ENCODE measurements around the gene AMOTL2. TPM values are rescaled to one million over a fixed set of nuclear protein-coding genes. Genes with fewer than 3 reads are reported as not detected.

AMOTL2 gene
- total and polyA plus RNA-seq, 9 of the 15 experiments (the other 6 are each of a cell fraction or from before 2014, with no cell fraction given): 0.12 to 0.31 TPM; not detected in 7

DNA sequence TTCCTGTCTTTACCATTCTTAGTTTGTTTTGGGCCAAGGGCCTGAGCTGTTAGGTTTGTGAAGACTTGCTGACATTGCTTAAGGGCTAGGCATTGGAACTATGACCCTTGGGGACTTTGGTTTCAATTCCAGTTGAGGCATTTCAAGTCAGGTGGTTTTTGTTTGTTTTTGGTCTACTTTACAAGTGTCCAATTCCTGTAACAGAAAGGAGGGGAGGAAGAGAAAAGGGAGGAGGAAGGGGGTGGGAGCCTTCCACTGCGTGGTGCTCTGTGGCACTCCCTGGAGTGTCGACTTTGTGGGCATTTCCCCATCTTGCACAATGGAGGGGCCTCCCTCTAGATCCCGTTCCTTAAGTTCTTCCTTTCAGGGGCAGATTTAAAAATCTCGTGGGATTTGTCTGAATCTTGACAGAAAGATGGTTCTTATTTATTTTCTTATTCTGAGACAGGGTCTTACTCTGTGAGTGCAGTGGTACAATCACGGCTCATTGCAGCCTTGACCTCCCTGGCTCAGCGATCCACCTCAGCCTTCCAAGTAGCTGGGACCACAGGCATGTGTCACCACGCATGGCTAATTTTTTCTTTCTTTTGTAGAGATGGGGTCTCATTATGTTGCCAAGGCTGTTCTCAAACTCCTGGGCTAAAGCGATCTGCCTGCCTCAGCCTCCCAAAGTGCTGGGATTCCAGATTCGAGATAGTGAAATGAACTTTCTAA lies 64.1 kb downstream of the AMOTL2 start:
- ChIA-PET POLR2A (interaction anchor here (1.3 kb wide), 1 partner anchor 164 kb away, joined by 6 read pairs; no protein-coding TSS in a partner anchor), CTCF (ENCODE audit: low intra/inter-chr PET ratio) (interaction anchor here (0.5 to 3.5 kb wide), 2 partner anchors 164 to 176 kb away, joined by 3 to 23 read pairs; no protein-coding TSS in a partner anchor)
- H2AFZ ChIP-seq (ENCODE audit: low read depth, low read length): no peak overlapping the region
- H3K27me3 ChIP-seq (ENCODE audit: control insufficient read depth in 2 of 2, insufficient read depth in 2 of 2, low read length in 2 of 2): peaks cover 4 to 45% of the 10 kb centered on the region in 2 experiments; a peak in 3 of 5 replicates
- no peak overlapping the region for H3K4me2 ChIP-seq (ENCODE audit: insufficient read depth, low read length)
- in situ Hi-C loops (cut with MboI) (loop anchor here (5.0 kb wide), 1 partner anchor 162 kb away; no protein-coding TSS in a partner anchor), intact Hi-C loops (cut with micrococcal nuclease) (loop anchor here (10.0 kb wide), 1 partner anchor 375 kb away; no protein-coding TSS in a partner anchor)
- BruUV-seq (replicated peaks): no TSS peak
- H3K9ac ChIP-seq (ENCODE audit: insufficient read depth in 1 of 2, low read depth in 2 of 2, low read length in 2 of 2): no peak overlapping the region
- H3K79me2 ChIP-seq (ENCODE audit: control insufficient read depth, insufficient read depth, low read length): no peaks in the 10 kb centered on the region
- FAIRE-seq: no peak
- no peaks in the 10 kb centered on the region for H3K9me3 ChIP-seq (replicated peaks; ENCODE audit: control insufficient read depth, insufficient read depth, low read depth, low read length)
- no peak overlapping the region for H3K4me3 ChIP-seq
- H3K36me3 ChIP-seq (ENCODE audit: control insufficient read depth, insufficient read depth, low read length): no peaks in the 10 kb centered on the region
- DNase-seq (ENCODE audit: extremely low read depth in 1 of 4, low spot score in 3 of 4): no peak
- H4K20me1 ChIP-seq (replicated peaks; ENCODE audit: control insufficient read depth, insufficient read depth, low read length): no peaks in the 10 kb centered on the region
- WGBS (ENCODE audit: insufficient coverage, low coverage, missing lambda C conversion rate): 7% methylated on average over 7 of the region's 9 CpGs
- TF ChIP-seq KDM4B (IDR thresholded peaks at IDR 0.05; ENCODE audit: borderline replicate concordance in 2 of 2, low read depth in 1 of 2) (no peak), ZNF408 (CRISPR knock-in tag; IDR thresholded peaks at IDR 0.05; ENCODE audit: low read depth) (no peak), ETS1 (conservative IDR thresholded peaks at IDR 0.05; ENCODE audit: control insufficient read depth, low read depth, low read length) (no peak), CEBPB (tag; IDR thresholded peaks at IDR 0.05) (no peak), AFF4 (CRISPR knock-in tag; IDR thresholded peaks at IDR 0.05) (no peak), ESRRA (IDR thresholded peaks at IDR 0.05; ENCODE audit: borderline replicate concordance, low read depth) (no peak), SAFB (IDR thresholded peaks at IDR 0.05; ENCODE audit: borderline replicate concordance, low read depth, low read length) (no peak), ZNF444 (CRISPR knock-in tag; IDR thresholded peaks at IDR 0.05) (no peak), SETDB1 (IDR thresholded peaks at IDR 0.05; ENCODE audit: low read length) (no peak), TAF9B (IDR thresholded peaks at IDR 0.05; ENCODE audit: partially characterized antibody) (no peak), ILK (tag; IDR thresholded peaks at IDR 0.05; ENCODE audit: borderline replicate concordance, low read depth) (no peak), HDAC3 (IDR thresholded peaks at IDR 0.05; ENCODE audit: borderline replicate concordance, partially characterized antibody) (no peak)
- TF ChIP-seq, protein P1, sequence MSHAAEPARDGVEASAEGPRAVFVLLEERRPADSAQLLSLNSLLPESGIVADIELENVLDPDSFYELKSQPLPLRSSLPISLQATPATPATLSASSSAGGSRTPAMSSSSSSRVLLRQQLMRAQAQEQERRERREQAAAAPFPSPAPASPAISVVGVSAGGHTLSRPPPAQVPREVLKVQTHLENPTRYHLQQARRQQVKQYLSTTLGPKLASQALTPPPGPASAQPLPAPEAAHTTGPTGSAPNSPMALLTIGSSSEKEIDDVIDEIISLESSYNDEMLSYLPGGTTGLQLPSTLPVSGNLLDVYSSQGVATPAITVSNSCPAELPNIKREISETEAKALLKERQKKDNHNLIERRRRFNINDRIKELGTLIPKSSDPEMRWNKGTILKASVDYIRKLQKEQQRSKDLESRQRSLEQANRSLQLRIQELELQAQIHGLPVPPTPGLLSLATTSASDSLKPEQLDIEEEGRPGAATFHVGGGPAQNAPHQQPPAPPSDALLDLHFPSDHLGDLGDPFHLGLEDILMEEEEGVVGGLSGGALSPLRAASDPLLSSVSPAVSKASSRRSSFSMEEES (CRISPR knock-in tag; IDR thresholded peaks at IDR 0.05): no peak
- peaks cover 0 to 13% of the 10 kb centered on the region in 2 experiments; a peak in 2 of 5 replicates for H3K4me1 ChIP-seq (replicated peaks in 1 of 2; ENCODE audit: control insufficient read depth in 2 of 2, insufficient read depth in 2 of 2, low read length in 2 of 2)
- no peaks in the 10 kb centered on the region for H3K9me1 ChIP-seq (ENCODE audit: control insufficient read depth, insufficient read depth, low read length)
- no peak overlapping the region for H3K27ac ChIP-seq (ENCODE audit: extremely low read depth, low read depth, low read length)
- no peak for ATAC-seq

Measured in K562 (cell line).